WTC11 (cell line): ENCODE measurements around the gene SPRR2G. TPM values are rescaled to one million over a fixed set of nuclear protein-coding genes. Genes with fewer than 3 reads are reported as not detected.
"Not testable (repeated sequence)": the region's sequence is repeated elsewhere in the genome, so short reads cannot be mapped to it uniquely, and the experiment has no call there.

Experiments used
- ATAC-seq: fragments of 200-7000 bp; cut with Tn5 transposase; 2 replicates; pipeline ENCODE4 v1.10.0; 2021; ENCODE audit warnings: mild to moderate bottlenecking, moderate library complexity
- CTCF ChIA-PET: fragments of 300-600 bp; sonication (Branson Sonifier 250); formaldehyde crosslinking; loops from one replicate; lab custom pipeline; 2021; ENCODE audit warnings: antibody characterized with exemption; lab: Charles Lee
- POLR2A ChIA-PET: fragments of 350-600 bp; sonication (Branson Sonifier 250); formaldehyde crosslinking; loops from one replicate; lab custom pipeline; 2021; ENCODE audit warnings: antibody characterized with exemption; lab: Charles Lee
- DNase-seq: peaks from one replicate; pipeline ENCODE4 v3.0.0; 2021; ENCODE audit warnings: low spot score
- H3K27ac Mint-ChIP-seq: 2 replicates; pipeline ENCODE4 v1.8.0; 2021; ENCODE audit warnings: mixed read lengths
- H3K27me3 Mint-ChIP-seq: 2 replicates; pipeline ENCODE4 v1.8.0; 2021; ENCODE audit warnings: low read depth, mild to moderate bottlenecking, moderate library complexity, mixed read lengths
- H3K36me3 Mint-ChIP-seq: 2 replicates; pipeline ENCODE4 v1.8.0; 2021; ENCODE audit warnings: mixed read lengths
- H3K4me1 Mint-ChIP-seq: 2 replicates; pipeline ENCODE4 v1.8.0; 2022; ENCODE audit warnings: mixed read lengths
- H3K4me3 Mint-ChIP-seq: 2 replicates; pipeline ENCODE4 v1.8.0; 2021; ENCODE audit warnings: mild to moderate bottlenecking, moderate library complexity, mixed read lengths
- H3K9me3 Mint-ChIP-seq: 2 replicates; pipeline ENCODE4 v1.8.0; 2021; ENCODE audit warnings: mixed read lengths
- ATF1 ChIP-seq: sonication (generic); formaldehyde crosslinking; IDR thresholded peaks from 2 replicates; pipeline ENCODE4 v1.8.1; 2023; ENCODE audit warnings: mild to moderate bottlenecking, moderate library complexity, missing genetic modification reagents
- EMX1 ChIP-seq: fragments of 250-450 bp; sonication (Bioruptor Pico); IDR thresholded peaks from 2 replicates; pipeline ENCODE4 v1.8.0; 2021; ENCODE audit warnings: mild to moderate bottlenecking
- ETV6 ChIP-seq: sonication (generic); formaldehyde crosslinking; IDR thresholded peaks from 2 replicates; pipeline ENCODE4 v1.8.1; 2022; ENCODE audit warnings: mild to moderate bottlenecking, missing genetic modification reagents
- FOXJ3 ChIP-seq: sonication (generic); formaldehyde crosslinking; IDR thresholded peaks from 2 replicates; pipeline ENCODE4 v1.9.0; 2021; ENCODE audit warnings: missing genetic modification reagents, mild to moderate bottlenecking, borderline replicate concordance
- GABPB1 ChIP-seq: sonication (generic); formaldehyde crosslinking; IDR thresholded peaks from 2 replicates; pipeline ENCODE4 v1.8.1; 2023; ENCODE audit warnings: mild to moderate bottlenecking, missing genetic modification reagents
- MXD4 ChIP-seq: fragments of 250-450 bp; sonication (Bioruptor Pico); IDR thresholded peaks from 2 replicates; pipeline ENCODE4 v1.8.0; 2021; ENCODE audit warnings: mild to moderate bottlenecking, moderate library complexity, borderline replicate concordance
- NR1H2 ChIP-seq: sonication (generic); formaldehyde crosslinking; IDR thresholded peaks from 2 replicates; pipeline ENCODE4 v1.9.0; 2021; ENCODE audit warnings: mild to moderate bottlenecking, moderate library complexity, missing genetic modification reagents
- SMAD4 ChIP-seq: sonication (generic); formaldehyde crosslinking; IDR thresholded peaks from 2 replicates; pipeline ENCODE4 v1.8.0; 2022; ENCODE audit warnings: mild to moderate bottlenecking, missing genetic modification reagents
- TEAD4 ChIP-seq: sonication (generic); formaldehyde crosslinking; IDR thresholded peaks from 2 replicates; pipeline ENCODE4 v1.8.0; 2022; ENCODE audit warnings: mild to moderate bottlenecking, missing genetic modification reagents
- TP53 ChIP-seq: sonication (generic); formaldehyde crosslinking; IDR thresholded peaks from 2 replicates; pipeline ENCODE4 v1.8.1; 2023; ENCODE audit warnings: mild to moderate bottlenecking, missing genetic modification reagents
- total RNA-seq: library from RNA; stranded (reverse); gene quantifications from 3 replicates; pipeline ENCODE4 v1.2.3, GENCODE V29; 2021
- TF ChIP-seq, protein P1 (sequence below): fragments of 250-450 bp; sonication (Bioruptor Pico); IDR thresholded peaks from 2 replicates; pipeline ENCODE4 v1.9.0; 2021; ENCODE audit warnings: mild to moderate bottlenecking, borderline replicate concordance
- TF ChIP-seq, protein P2 (sequence below): sonication (generic); formaldehyde crosslinking; IDR thresholded peaks from 2 replicates; pipeline ENCODE4 v1.8.0; 2022; ENCODE audit warnings: mild to moderate bottlenecking, missing genetic modification reagents
- TF ChIP-seq, protein P3 (sequence below): sonication (generic); formaldehyde crosslinking; IDR thresholded peaks from 2 replicates; pipeline ENCODE4 v1.8.1; 2022; ENCODE audit warnings: mild to moderate bottlenecking, missing genetic modification reagents, moderate library complexity, borderline replicate concordance
- TF ChIP-seq, protein P4 (sequence below): sonication (generic); formaldehyde crosslinking; IDR thresholded peaks from 2 replicates; pipeline ENCODE4 v1.8.1; 2023; ENCODE audit warnings: mild to moderate bottlenecking, missing genetic modification reagents, moderate library complexity
- TF ChIP-seq, protein P5 (sequence below): sonication (generic); formaldehyde crosslinking; conservative IDR thresholded peaks from 2 replicates; pipeline ENCODE4 v1.8.1; 2022; ENCODE audit warnings: mild to moderate bottlenecking, missing genetic modification reagents
- TF ChIP-seq, protein P6 (sequence below): fragments of 250-450 bp; sonication (Bioruptor Pico); IDR thresholded peaks from 2 replicates; pipeline ENCODE4 v2.1.2; 2022; ENCODE audit warnings: mild to moderate bottlenecking, moderate library complexity
- TF ChIP-seq, protein P7 (sequence below): sonication (generic); formaldehyde crosslinking; IDR thresholded peaks from 2 replicates; pipeline ENCODE4 v1.8.1; 2022; ENCODE audit warnings: low read depth, mild to moderate bottlenecking, moderate library complexity, missing genetic modification reagents, borderline replicate concordance

Gene SPRR2G
- total RNA-seq, 1 experiment from 2014 or later = not detected

DNA sequence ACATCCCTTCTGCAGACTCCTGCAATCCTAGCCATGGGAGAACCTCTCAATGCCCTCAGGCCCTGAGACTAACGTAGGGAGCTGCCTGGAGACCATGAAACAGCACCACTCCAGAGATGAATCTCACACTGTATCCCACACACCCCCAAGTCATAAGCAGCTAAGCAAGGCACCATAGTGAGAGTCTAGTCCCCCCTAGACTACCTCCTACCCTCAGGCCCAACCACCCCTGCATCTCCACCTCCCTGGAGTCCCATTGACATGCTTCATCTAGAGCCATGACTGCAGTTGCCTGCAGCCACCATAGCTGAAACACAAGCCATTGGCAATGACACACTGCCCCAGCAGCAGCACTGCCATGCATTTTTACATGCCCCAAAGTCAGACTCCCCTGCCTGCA, 17.4 kb downstream of the SPRR2G start:
- no peak for ATAC-seq
- Mint-ChIP-seq H3K9me3 (peaks cover 12% of the 10 kb centered on the region), H3K27ac (no peak overlapping the region), H3K36me3 (peaks cover 13% of the 10 kb centered on the region), H3K27me3 (no peaks in the 10 kb centered on the region; the same call in 1 of the 2 replicates), H3K4me3 (no peak overlapping the region), H3K4me1 (peaks cover 41% of the 10 kb centered on the region)
- TF ChIP-seq, protein P1, sequence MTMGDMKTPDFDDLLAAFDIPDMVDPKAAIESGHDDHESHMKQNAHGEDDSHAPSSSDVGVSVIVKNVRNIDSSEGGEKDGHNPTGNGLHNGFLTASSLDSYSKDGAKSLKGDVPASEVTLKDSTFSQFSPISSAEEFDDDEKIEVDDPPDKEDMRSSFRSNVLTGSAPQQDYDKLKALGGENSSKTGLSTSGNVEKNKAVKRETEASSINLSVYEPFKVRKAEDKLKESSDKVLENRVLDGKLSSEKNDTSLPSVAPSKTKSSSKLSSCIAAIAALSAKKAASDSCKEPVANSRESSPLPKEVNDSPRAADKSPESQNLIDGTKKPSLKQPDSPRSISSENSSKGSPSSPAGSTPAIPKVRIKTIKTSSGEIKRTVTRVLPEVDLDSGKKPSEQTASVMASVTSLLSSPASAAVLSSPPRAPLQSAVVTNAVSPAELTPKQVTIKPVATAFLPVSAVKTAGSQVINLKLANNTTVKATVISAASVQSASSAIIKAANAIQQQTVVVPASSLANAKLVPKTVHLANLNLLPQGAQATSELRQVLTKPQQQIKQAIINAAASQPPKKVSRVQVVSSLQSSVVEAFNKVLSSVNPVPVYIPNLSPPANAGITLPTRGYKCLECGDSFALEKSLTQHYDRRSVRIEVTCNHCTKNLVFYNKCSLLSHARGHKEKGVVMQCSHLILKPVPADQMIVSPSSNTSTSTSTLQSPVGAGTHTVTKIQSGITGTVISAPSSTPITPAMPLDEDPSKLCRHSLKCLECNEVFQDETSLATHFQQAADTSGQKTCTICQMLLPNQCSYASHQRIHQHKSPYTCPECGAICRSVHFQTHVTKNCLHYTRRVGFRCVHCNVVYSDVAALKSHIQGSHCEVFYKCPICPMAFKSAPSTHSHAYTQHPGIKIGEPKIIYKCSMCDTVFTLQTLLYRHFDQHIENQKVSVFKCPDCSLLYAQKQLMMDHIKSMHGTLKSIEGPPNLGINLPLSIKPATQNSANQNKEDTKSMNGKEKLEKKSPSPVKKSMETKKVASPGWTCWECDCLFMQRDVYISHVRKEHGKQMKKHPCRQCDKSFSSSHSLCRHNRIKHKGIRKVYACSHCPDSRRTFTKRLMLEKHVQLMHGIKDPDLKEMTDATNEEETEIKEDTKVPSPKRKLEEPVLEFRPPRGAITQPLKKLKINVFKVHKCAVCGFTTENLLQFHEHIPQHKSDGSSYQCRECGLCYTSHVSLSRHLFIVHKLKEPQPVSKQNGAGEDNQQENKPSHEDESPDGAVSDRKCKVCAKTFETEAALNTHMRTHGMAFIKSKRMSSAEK (CRISPR knock-in tag) = no peak
- TF ChIP-seq, protein P2, sequence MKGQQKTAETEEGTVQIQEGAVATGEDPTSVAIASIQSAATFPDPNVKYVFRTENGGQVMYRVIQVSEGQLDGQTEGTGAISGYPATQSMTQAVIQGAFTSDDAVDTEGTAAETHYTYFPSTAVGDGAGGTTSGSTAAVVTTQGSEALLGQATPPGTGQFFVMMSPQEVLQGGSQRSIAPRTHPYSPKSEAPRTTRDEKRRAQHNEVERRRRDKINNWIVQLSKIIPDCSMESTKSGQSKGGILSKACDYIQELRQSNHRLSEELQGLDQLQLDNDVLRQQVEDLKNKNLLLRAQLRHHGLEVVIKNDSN (CRISPR knock-in tag) = no peak
- TF ChIP-seq, protein P3, sequence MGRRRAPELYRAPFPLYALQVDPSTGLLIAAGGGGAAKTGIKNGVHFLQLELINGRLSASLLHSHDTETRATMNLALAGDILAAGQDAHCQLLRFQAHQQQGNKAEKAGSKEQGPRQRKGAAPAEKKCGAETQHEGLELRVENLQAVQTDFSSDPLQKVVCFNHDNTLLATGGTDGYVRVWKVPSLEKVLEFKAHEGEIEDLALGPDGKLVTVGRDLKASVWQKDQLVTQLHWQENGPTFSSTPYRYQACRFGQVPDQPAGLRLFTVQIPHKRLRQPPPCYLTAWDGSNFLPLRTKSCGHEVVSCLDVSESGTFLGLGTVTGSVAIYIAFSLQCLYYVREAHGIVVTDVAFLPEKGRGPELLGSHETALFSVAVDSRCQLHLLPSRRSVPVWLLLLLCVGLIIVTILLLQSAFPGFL (CRISPR knock-in tag) = no peak
- TF ChIP-seq EMX1 = no peak
- TF ChIP-seq, protein P4, sequence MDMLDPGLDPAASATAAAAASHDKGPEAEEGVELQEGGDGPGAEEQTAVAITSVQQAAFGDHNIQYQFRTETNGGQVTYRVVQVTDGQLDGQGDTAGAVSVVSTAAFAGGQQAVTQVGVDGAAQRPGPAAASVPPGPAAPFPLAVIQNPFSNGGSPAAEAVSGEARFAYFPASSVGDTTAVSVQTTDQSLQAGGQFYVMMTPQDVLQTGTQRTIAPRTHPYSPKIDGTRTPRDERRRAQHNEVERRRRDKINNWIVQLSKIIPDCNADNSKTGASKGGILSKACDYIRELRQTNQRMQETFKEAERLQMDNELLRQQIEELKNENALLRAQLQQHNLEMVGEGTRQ = no peak
- TF ChIP-seq, protein P5, sequence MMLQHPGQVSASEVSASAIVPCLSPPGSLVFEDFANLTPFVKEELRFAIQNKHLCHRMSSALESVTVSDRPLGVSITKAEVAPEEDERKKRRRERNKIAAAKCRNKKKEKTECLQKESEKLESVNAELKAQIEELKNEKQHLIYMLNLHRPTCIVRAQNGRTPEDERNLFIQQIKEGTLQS = no peak
- no peak for TF ChIP-seq TEAD4 (CRISPR knock-in tag)
- no peak for TF ChIP-seq TP53
- TF ChIP-seq NR1H2 = no peak
- no peak for TF ChIP-seq ETV6 (CRISPR knock-in tag)
- no peak for TF ChIP-seq FOXJ3
- TF ChIP-seq SMAD4 (CRISPR knock-in tag) = no peak
- TF ChIP-seq, protein P6, sequence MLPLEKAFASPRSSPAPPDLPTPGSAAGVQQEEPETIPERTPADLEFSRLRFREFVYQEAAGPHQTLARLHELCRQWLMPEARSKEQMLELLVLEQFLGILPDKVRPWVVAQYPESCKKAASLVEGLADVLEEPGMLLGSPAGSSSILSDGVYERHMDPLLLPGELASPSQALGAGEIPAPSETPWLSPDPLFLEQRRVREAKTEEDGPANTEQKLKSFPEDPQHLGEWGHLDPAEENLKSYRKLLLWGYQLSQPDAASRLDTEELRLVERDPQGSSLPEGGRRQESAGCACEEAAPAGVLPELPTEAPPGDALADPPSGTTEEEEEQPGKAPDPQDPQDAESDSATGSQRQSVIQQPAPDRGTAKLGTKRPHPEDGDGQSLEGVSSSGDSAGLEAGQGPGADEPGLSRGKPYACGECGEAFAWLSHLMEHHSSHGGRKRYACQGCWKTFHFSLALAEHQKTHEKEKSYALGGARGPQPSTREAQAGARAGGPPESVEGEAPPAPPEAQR = no peak
- TF ChIP-seq, protein P7, sequence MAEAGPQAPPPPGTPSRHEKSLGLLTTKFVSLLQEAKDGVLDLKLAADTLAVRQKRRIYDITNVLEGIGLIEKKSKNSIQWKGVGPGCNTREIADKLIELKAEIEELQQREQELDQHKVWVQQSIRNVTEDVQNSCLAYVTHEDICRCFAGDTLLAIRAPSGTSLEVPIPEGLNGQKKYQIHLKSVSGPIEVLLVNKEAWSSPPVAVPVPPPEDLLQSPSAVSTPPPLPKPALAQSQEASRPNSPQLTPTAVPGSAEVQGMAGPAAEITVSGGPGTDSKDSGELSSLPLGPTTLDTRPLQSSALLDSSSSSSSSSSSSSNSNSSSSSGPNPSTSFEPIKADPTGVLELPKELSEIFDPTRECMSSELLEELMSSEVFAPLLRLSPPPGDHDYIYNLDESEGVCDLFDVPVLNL (CRISPR knock-in tag) = no peak
- no peak for TF ChIP-seq ATF1 (CRISPR knock-in tag)
- TF ChIP-seq GABPB1 (CRISPR knock-in tag) = no peak
- TF ChIP-seq MXD4 (CRISPR knock-in tag) = no peak
- ChIA-PET POLR2A (no interaction called here), CTCF (no interaction called here)
- DNase-seq = no peak

DNA sequence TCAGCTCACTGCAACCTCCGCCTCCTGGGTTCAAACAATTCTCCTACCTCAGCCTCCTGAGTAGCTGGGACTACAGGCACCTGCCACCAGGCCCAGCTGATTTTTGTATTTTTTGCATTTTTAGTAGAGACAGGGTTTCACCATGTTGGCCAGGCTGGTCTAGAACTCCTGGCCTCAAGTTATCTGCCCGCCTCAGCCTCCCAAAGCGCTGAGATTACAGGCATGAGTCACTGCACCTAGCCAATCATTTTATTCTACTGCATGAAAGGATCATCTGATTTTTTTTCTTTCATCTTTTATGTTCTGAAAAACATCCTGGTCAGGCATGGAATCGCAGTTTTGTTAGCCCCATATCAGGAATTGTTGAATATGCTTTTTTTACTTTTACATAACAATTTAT, 22.0 kb downstream of the SPRR2G start:
- DNase-seq, POLR2A ChIA-PET, H3K4me3 Mint-ChIP-seq, H3K27me3 Mint-ChIP-seq, ATAC-seq, CTCF ChIA-PET, H3K27ac Mint-ChIP-seq: not testable (repeated sequence)
- H3K4me1 Mint-ChIP-seq = peaks cover 44% of the 10 kb centered on the region
- peaks cover 41% of the 10 kb centered on the region for H3K9me3 Mint-ChIP-seq
- H3K36me3 Mint-ChIP-seq = peaks cover 45% of the 10 kb centered on the region
